KMS-11 (cell line): Measurements from ENCODE around the gene SRM.
"Not testable (repeated sequence)": the region's sequence is repeated elsewhere in the genome, so short reads cannot be mapped to it uniquely, and the experiment has no call there.

Experiments
- H2AFZ ChIP-seq: fragments of 200-600 bp; sonication (generic); 2 replicates; pipeline ENCODE4 v1.6.1; 2016; ENCODE audit warnings: antibody characterized with exemption, mixed run types, low read depth
- H3K27ac ChIP-seq: fragments of 200-600 bp; sonication (generic); 2 replicates; pipeline ENCODE4 v1.6.1; 2016; ENCODE audit warnings: mild to moderate bottlenecking, mixed run types
- H3K27me3 ChIP-seq: fragments of 200-600 bp; sonication (generic); 2 replicates; pipeline ENCODE4 v1.6.1; 2017; ENCODE audit warnings: mild to moderate bottlenecking, low read depth, mixed run types, moderate library complexity; ENCODE audit not compliant: insufficient read depth
- H3K36me3 ChIP-seq: fragments of 200-600 bp; sonication (generic); 2 replicates; pipeline ENCODE4 v1.6.1; 2017; ENCODE audit warnings: mild to moderate bottlenecking, mixed run types; ENCODE audit not compliant: insufficient read depth
- H3K4me1 ChIP-seq: fragments of 200-600 bp; sonication (generic); 2 replicates; pipeline ENCODE4 v1.6.1; 2016; ENCODE audit warnings: mild to moderate bottlenecking, low read depth, mixed run types; ENCODE audit not compliant: poor library complexity, severe bottlenecking
- H3K4me2 ChIP-seq: fragments of 200-600 bp; sonication (generic); 2 replicates; pipeline ENCODE4 v1.7.0; 2016; ENCODE audit warnings: mild to moderate bottlenecking, mixed run types
- H3K4me3 ChIP-seq: fragments of 200-600 bp; sonication (generic); IDR thresholded peaks from 2 replicates; pipeline ENCODE4 v1.6.1; 2017; ENCODE audit warnings: low read depth, low read length, mixed read lengths; ENCODE audit not compliant: insufficient read depth
- H3K79me2 ChIP-seq: fragments of 200-600 bp; sonication (generic); 2 replicates; pipeline ENCODE4 v1.6.1; 2016; ENCODE audit warnings: low read depth, mixed run types; ENCODE audit not compliant: insufficient read depth
- H3K9ac ChIP-seq: fragments of 200-600 bp; sonication (generic); 2 replicates; pipeline ENCODE4 v1.6.1; 2016; ENCODE audit warnings: mild to moderate bottlenecking, mixed run types
- H4K20me1 ChIP-seq: fragments of 200-600 bp; sonication (generic); 2 replicates; pipeline ENCODE4 v1.6.1; 2016; ENCODE audit warnings: mild to moderate bottlenecking, mixed run types; ENCODE audit not compliant: insufficient read depth
- CTCF ChIP-seq: fragments of 200-600 bp; sonication (generic); conservative IDR thresholded peaks from 2 replicates; pipeline ENCODE4 v1.6.1; 2017; ENCODE audit warnings: low read depth, mild to moderate bottlenecking, antibody characterized with exemption, low read length, moderate library complexity, mixed read lengths

The SRM gene

GRCh38 chr1:11044086-11044848 lies 15.6 kb downstream of the SRM start:
- H4K20me1 ChIP-seq: no peaks in the 10 kb centered on the region
- no peak for TF ChIP-seq CTCF
- no peak overlapping the region for H3K4me3 ChIP-seq
- H3K4me2 ChIP-seq: no peak overlapping the region
- no peak overlapping the region for H3K27ac ChIP-seq
- no peak overlapping the region for H3K9ac ChIP-seq
- H2AFZ ChIP-seq: no peak overlapping the region
- H3K79me2 ChIP-seq: no peaks in the 10 kb centered on the region
- peaks cover 15% of the 10 kb centered on the region; the same call in 1 of the 2 replicates for H3K27me3 ChIP-seq
- no peaks in the 10 kb centered on the region for H3K36me3 ChIP-seq
- H3K4me1 ChIP-seq: no peaks in the 10 kb centered on the region

- H3K4me2 ChIP-seq: no peak overlapping the region
- peaks cover 21% of the 10 kb centered on the region; the same call in 1 of the 2 replicates for H3K27me3 ChIP-seq
- no peak overlapping the region for H3K9ac ChIP-seq
- no peaks in the 10 kb centered on the region for H3K4me1 ChIP-seq
- no peaks in the 10 kb centered on the region for H3K36me3 ChIP-seq
- no peaks in the 10 kb centered on the region for H3K79me2 ChIP-seq
- H4K20me1 ChIP-seq: no peaks in the 10 kb centered on the region
- H3K27ac ChIP-seq: no peak overlapping the region
- no peak overlapping the region for H2AFZ ChIP-seq
- no peak for TF ChIP-seq CTCF
- no peak overlapping the region for H3K4me3 ChIP-seq
These were observed 16.6 kb downstream of the SRM start for GRCh38 chr1:11042995-11043874.

- Histone ChIP-seq H3K4me2 (no peak overlapping the region), H3K79me2 (no peaks in the 10 kb centered on the region), H2AFZ (no peak overlapping the region), H3K4me1 (no peaks in the 10 kb centered on the region), H3K27me3 (peaks cover 21% of the 10 kb centered on the region; the same call in 1 of the 2 replicates), H4K20me1 (no peaks in the 10 kb centered on the region), H3K36me3 (no peaks in the 10 kb centered on the region), H3K4me3 (no peak overlapping the region), H3K27ac (no peak overlapping the region), H3K9ac (no peak overlapping the region)
- no peak for TF ChIP-seq CTCF
These were observed 17.8 kb downstream of the SRM start for GRCh38 chr1:11042065-11042464.

- no peak overlapping the region for H3K27ac ChIP-seq
- no peak overlapping the region for H2AFZ ChIP-seq
- H3K36me3 ChIP-seq: no peaks in the 10 kb centered on the region
- no peak overlapping the region for H3K4me2 ChIP-seq
- H3K4me3 ChIP-seq: no peak overlapping the region
- H4K20me1 ChIP-seq: no peaks in the 10 kb centered on the region
- H3K9ac ChIP-seq: no peak overlapping the region
- H3K4me1 ChIP-seq: no peaks in the 10 kb centered on the region
- TF ChIP-seq CTCF: no peak
- no peaks in the 10 kb centered on the region for H3K79me2 ChIP-seq
- peaks cover 26% of the 10 kb centered on the region; the same call in 1 of the 2 replicates for H3K27me3 ChIP-seq
These were observed 18.8 kb downstream of the SRM start for GRCh38 chr1:11041048-11041447.

GRCh38 chr1:11040105-11040429 lies 19.8 kb downstream of the SRM start:
- not testable (repeated sequence) for H3K4me2 ChIP-seq, H2AFZ ChIP-seq, H3K9ac ChIP-seq

More at GRCh38 chr1:11040105-11040429, 19.8 kb downstream of the SRM start:
- H3K27me3 ChIP-seq: peaks cover 26% of the 10 kb centered on the region; the same call in 1 of the 2 replicates
- not testable (repeated sequence) for H3K4me3 ChIP-seq, H3K4me1 ChIP-seq, H3K79me2 ChIP-seq, H3K27ac ChIP-seq, H3K36me3 ChIP-seq, H4K20me1 ChIP-seq
